Liver (tissue), 9 donors: ENCODE data around the gene PLK3. TPM values are rescaled to one million over a fixed set of nuclear protein-coding genes. Genes with fewer than 3 reads are reported as not detected.
A peak's percentile ranks its signal among the peaks of the same experiment; 100 is the strongest.

Source experiments
- DNase-seq: peaks from one replicate; pipeline ENCODE4 v3.0.0-alpha.2; 2017; ENCODE audit warnings: low spot score
- H3K27ac ChIP-seq, 2 donors: one replicate each; pipeline ENCODE4 v1.7.0; 2013; ENCODE audit warnings: inconsistent platforms in 2 of 2, low read length in 2 of 2, control low read depth in 1 of 2, low read depth in 1 of 2, mild to moderate bottlenecking in 1 of 2
- H3K27me3 ChIP-seq, 4 donors: one replicate each; pipeline versions ENCODE4 v1.6.1 to v1.7.0; 2013; ENCODE audit warnings: low read length in 3 of 4, inconsistent platforms in 1 of 4, mild to moderate bottlenecking in 1 of 4, moderate library complexity in 1 of 4; ENCODE audit not compliant: control insufficient read depth in 4 of 4, insufficient read depth in 4 of 4
- H3K36me3 ChIP-seq, 4 donors: one replicate each; pipeline versions ENCODE4 v1.6.1 to v1.7.0; 2013; ENCODE audit warnings: low read length in 3 of 4, mild to moderate bottlenecking in 3 of 4, low read depth in 1 of 4, moderate library complexity in 1 of 4; ENCODE audit not compliant: control insufficient read depth in 4 of 4, insufficient read depth in 3 of 4
- H3K4me1 ChIP-seq, 4 donors: one replicate each; pipeline versions ENCODE4 v1.6.1 to v1.7.0; 2013; ENCODE audit warnings: low read length in 3 of 4, mild to moderate bottlenecking in 3 of 4, moderate library complexity in 1 of 4; ENCODE audit not compliant: control insufficient read depth in 4 of 4, insufficient read depth in 4 of 4
- H3K4me3 ChIP-seq, 3 donors: one replicate each; pipeline versions ENCODE4 v1.6.1 to v1.7.0; 2013; ENCODE audit warnings: low read length in 3 of 3, control low read depth in 1 of 3, low read depth in 1 of 3, mild to moderate bottlenecking in 1 of 3
- H3K9ac ChIP-seq, 2 donors: one replicate each; pipeline ENCODE4 v1.7.0; 2013; ENCODE audit warnings: low read length in 2 of 2, mild to moderate bottlenecking in 2 of 2, moderate library complexity in 2 of 2, control low read depth in 1 of 2, low read depth in 1 of 2
- H3K9me3 ChIP-seq, 4 donors: one replicate each; pipeline versions ENCODE4 v1.6.1 to v1.7.0; 2013; ENCODE audit warnings: low read length in 3 of 4; ENCODE audit not compliant: control insufficient read depth in 4 of 4
- ATF3 ChIP-seq: IDR thresholded peaks from 2 replicates; pipeline ENCODE4 v1.6.1; 2016; ENCODE audit warnings: antibody characterized with exemption
- EGR1 ChIP-seq, 2 donors: IDR thresholded peaks; 2 replicates each; pipeline ENCODE4 v1.6.1; 2016 to 2018; ENCODE audit warnings: antibody characterized with exemption in 2 of 2, low read depth in 2 of 2
- FOXA2 ChIP-seq: IDR thresholded peaks from 2 replicates; pipeline ENCODE4 v1.6.1; 2016; ENCODE audit warnings: antibody characterized with exemption
- GABPA ChIP-seq, 2 donors: IDR thresholded peaks in 1 of 2; conservative IDR thresholded peaks in 1 of 2; 2 replicates each; pipeline ENCODE4 v1.6.1; 2016; ENCODE audit warnings: antibody characterized with exemption in 2 of 2, mild to moderate bottlenecking in 1 of 2, moderate library complexity in 1 of 2
- HNF4A ChIP-seq, 2 donors: conservative IDR thresholded peaks; 2 replicates each; pipeline ENCODE4 v1.6.1; 2016; ENCODE audit warnings: antibody characterized with exemption in 2 of 2, mild to moderate bottlenecking in 2 of 2
- HNF4G ChIP-seq: IDR thresholded peaks from 2 replicates; pipeline ENCODE4 v1.6.1; 2016; ENCODE audit warnings: antibody characterized with exemption
- JUND ChIP-seq, 2 donors: IDR thresholded peaks; 2 replicates each; pipeline ENCODE4 v1.6.1; 2016; ENCODE audit warnings: antibody characterized with exemption in 2 of 2
- MAX ChIP-seq: IDR thresholded peaks from 2 replicates; pipeline ENCODE4 v1.6.1; 2016; ENCODE audit warnings: antibody characterized with exemption
- NR2F2 ChIP-seq: IDR thresholded peaks from 2 replicates; pipeline ENCODE4 v1.6.1; 2016; ENCODE audit warnings: antibody characterized with exemption
- RAD21 ChIP-seq, 2 donors: IDR thresholded peaks; 2 replicates each; pipeline ENCODE4 v1.6.1; 2016; ENCODE audit warnings: antibody characterized with exemption in 2 of 2, mild to moderate bottlenecking in 2 of 2
- REST ChIP-seq: IDR thresholded peaks from 2 replicates; pipeline ENCODE4 v1.6.1; 2016; ENCODE audit warnings: antibody characterized with exemption, mild to moderate bottlenecking
- SP1 ChIP-seq: IDR thresholded peaks from 2 replicates; pipeline ENCODE4 v1.6.1; 2018; ENCODE audit warnings: antibody characterized with exemption, mild to moderate bottlenecking
- TAF1 ChIP-seq: conservative IDR thresholded peaks from 2 replicates; pipeline ENCODE4 v1.6.1; 2016; ENCODE audit warnings: antibody characterized with exemption, mild to moderate bottlenecking
- YY1 ChIP-seq: IDR thresholded peaks from 2 replicates; pipeline ENCODE4 v1.6.1; 2016; ENCODE audit warnings: antibody characterized with exemption, mild to moderate bottlenecking
- ZBTB33 ChIP-seq: IDR thresholded peaks from 2 replicates; pipeline ENCODE4 v1.6.1; 2016; ENCODE audit warnings: antibody characterized with exemption
- WGBS: extraction: QIAGEN DNeasy Blood & Tissue Kit; methylation state at CpG from one replicate; pipeline ENCODE4 v1.1.7; 2013; 5-methylcytosine and 5-hydroxymethylcytosine counted together
- polyA plus RNA-seq, 2 donors: library from polyadenylated mRNA; stranded (reverse) in 1 of 2; unstranded in 1 of 2; fragments of 200-250 nt in 1 of 2; fragments of >200 nt in 1 of 2; fragmentation: Nextera tagmentation in 1 of 2; extraction: Ambion mirVana in 1 of 2; gene quantifications; one replicate each; pipeline versions ENCODE4 v1.2.1 to v1.2.3, GENCODE V29; 2013 to 2015
- total RNA-seq, 2 donors: library from RNA; depleted of rRNA; stranded (reverse); fragments of >200 nt; gene quantifications; one replicate each; pipeline ENCODE4 v1.2.3, GENCODE V29; 2014
- donor health status: healthy.
- donor health status: healthy.
- donor health status: healthy.
- donor health status: healthy.
- donor health status: healthy.

PLK3 gene
- total and polyA plus RNA-seq, 4 donors = 1.5 to 5.7 (median 2.3) TPM

- no peak for TF ChIP-seq YY1
- TF ChIP-seq SP1 = no peak
- peak in 1 of 2 donors; percentile 1 for TF ChIP-seq HNF4A (conservative IDR thresholded peaks at IDR 0.05)
- Histone ChIP-seq H3K4me3 (peak overlapping the region; percentile 58 to 70 (median 67)), H3K9ac (peak overlapping the region; percentile 94 to 98), H3K27me3 (no peaks in the 10 kb centered on the region), H3K4me1 (peaks cover 2 to 23% (median 11%) of the 10 kb centered on the region in 4 donors), H3K9me3 (no peaks in the 10 kb centered on the region), H3K36me3 (no peaks in the 10 kb centered on the region), H3K27ac (peak overlapping the region; percentile 83 to 98)
- WGBS = 29% methylated on average over 25 of the region's 25 CpGs
- DNase-seq = no peak
These were observed 20.4 kb downstream of the PLK3 start for GRCh38 chr1:44820328-44821239.

- Histone ChIP-seq H3K27ac (no peak overlapping the region), H3K4me3 (no peak overlapping the region), H3K4me1 (peaks cover 2 to 23% (median 12%) of the 10 kb centered on the region in 4 donors), H3K27me3 (no peaks in the 10 kb centered on the region), H3K9me3 (no peaks in the 10 kb centered on the region), H3K9ac (no peak overlapping the region), H3K36me3 (no peaks in the 10 kb centered on the region)
- 94% methylated on average over 9 of the region's 9 CpGs for WGBS
- TF ChIP-seq HNF4A (conservative IDR thresholded peaks at IDR 0.05) = no peak
- TF ChIP-seq ZBTB33 = no peak
- TF ChIP-seq YY1 = no peak
- no peak for TF ChIP-seq EGR1 (IDR thresholded peaks at IDR 0.05; ENCODE audit: low read depth in 2 of 2)
- no peak for TF ChIP-seq RAD21 (IDR thresholded peaks at IDR 0.05)
- DNase-seq = no peak
These were observed 21.1 kb downstream of the PLK3 start for GRCh38 chr1:44821240-44821715.

GRCh38 chr1:44822131-44822701, 22.0 kb downstream of the PLK3 start:
- no peak for DNase-seq
- Histone ChIP-seq H3K4me1 (peaks cover 2 to 25% (median 12%) of the 10 kb centered on the region in 4 donors), H3K9me3 (no peaks in the 10 kb centered on the region), H3K36me3 (no peaks in the 10 kb centered on the region), H3K27me3 (no peaks in the 10 kb centered on the region), H3K9ac (no peak overlapping the region), H3K4me3 (no peak overlapping the region), H3K27ac (no peak overlapping the region)
- WGBS = 95% methylated on average over 6 of the region's 6 CpGs
- no peak for TF ChIP-seq JUND (IDR thresholded peaks at IDR 0.05)
- no peak for TF ChIP-seq GABPA (IDR thresholded peaks at IDR 0.05 in 1 of 2, conservative IDR thresholded peaks at IDR 0.05 in 1 of 2)
- no peak for TF ChIP-seq HNF4A (conservative IDR thresholded peaks at IDR 0.05)
- no peak for TF ChIP-seq TAF1
- TF ChIP-seq ATF3 = no peak
- TF ChIP-seq FOXA2 = no peak
- no peak for TF ChIP-seq SP1
- no peak for TF ChIP-seq MAX
- TF ChIP-seq YY1 = no peak
- TF ChIP-seq EGR1 (IDR thresholded peaks at IDR 0.05; ENCODE audit: low read depth in 2 of 2) = no peak
- no peak for TF ChIP-seq ZBTB33
- TF ChIP-seq REST = no peak
- TF ChIP-seq HNF4G = no peak
- TF ChIP-seq RAD21 (IDR thresholded peaks at IDR 0.05) = no peak
- no peak for TF ChIP-seq NR2F2
